ENCODE results near the gene HNRNPUL2.
A peak's percentile ranks its signal among the peaks of the same experiment; 100 is the strongest.

Gene HNRNPUL2

DNA sequence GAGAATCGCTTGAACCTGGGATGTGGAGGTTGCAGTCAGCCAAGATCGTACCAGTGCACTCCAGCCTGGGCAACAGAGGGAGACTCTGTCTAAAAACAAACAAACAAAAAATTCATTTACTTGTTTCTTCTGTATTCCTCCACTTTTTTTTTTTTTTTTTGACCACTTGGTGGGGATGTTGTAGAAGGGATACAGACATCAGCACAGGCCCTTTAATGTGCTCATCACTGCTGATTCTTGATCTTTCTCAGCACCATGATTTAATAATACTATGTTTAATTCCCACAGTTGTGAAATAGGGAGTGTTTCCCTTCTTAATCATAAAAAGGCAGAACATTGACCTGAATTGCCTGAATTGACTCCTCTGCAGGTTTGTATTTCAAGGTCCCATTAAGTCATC is 5.6 kb upstream of the HNRNPUL2 start:
- H3K4me3 ChIP-seq (ENCODE audit: low read depth, low read length): no peak overlapping the region
- TF ChIP-seq, protein P1, sequence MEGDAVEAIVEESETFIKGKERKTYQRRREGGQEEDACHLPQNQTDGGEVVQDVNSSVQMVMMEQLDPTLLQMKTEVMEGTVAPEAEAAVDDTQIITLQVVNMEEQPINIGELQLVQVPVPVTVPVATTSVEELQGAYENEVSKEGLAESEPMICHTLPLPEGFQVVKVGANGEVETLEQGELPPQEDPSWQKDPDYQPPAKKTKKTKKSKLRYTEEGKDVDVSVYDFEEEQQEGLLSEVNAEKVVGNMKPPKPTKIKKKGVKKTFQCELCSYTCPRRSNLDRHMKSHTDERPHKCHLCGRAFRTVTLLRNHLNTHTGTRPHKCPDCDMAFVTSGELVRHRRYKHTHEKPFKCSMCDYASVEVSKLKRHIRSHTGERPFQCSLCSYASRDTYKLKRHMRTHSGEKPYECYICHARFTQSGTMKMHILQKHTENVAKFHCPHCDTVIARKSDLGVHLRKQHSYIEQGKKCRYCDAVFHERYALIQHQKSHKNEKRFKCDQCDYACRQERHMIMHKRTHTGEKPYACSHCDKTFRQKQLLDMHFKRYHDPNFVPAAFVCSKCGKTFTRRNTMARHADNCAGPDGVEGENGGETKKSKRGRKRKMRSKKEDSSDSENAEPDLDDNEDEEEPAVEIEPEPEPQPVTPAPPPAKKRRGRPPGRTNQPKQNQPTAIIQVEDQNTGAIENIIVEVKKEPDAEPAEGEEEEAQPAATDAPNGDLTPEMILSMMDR (IDR thresholded peaks at IDR 0.05; ENCODE audit: low read depth, low read length): no peak

DNA sequence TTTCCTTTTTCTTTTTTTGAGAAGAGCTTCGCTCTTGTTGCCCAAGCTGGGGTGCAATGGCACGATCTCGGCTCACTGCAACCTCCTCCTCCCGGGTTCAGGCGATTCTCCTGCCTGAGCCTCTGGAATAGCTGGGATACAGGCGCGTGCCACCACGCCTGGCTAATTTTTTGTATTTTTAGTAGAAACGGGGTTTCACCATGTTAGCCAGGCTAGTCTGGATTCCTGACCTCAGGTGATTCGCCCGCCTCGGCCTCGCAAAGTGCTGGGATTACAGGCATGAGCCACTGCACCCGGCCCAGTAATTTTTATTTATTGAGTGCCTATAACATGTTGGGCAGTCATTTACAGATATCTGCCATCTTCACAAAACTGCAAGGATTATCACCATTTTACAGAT is 2.8 kb upstream of the HNRNPUL2 start:
- H3K4me3 ChIP-seq (ENCODE audit: low read depth, low read length): peak overlapping the region; percentile 83

DNA sequence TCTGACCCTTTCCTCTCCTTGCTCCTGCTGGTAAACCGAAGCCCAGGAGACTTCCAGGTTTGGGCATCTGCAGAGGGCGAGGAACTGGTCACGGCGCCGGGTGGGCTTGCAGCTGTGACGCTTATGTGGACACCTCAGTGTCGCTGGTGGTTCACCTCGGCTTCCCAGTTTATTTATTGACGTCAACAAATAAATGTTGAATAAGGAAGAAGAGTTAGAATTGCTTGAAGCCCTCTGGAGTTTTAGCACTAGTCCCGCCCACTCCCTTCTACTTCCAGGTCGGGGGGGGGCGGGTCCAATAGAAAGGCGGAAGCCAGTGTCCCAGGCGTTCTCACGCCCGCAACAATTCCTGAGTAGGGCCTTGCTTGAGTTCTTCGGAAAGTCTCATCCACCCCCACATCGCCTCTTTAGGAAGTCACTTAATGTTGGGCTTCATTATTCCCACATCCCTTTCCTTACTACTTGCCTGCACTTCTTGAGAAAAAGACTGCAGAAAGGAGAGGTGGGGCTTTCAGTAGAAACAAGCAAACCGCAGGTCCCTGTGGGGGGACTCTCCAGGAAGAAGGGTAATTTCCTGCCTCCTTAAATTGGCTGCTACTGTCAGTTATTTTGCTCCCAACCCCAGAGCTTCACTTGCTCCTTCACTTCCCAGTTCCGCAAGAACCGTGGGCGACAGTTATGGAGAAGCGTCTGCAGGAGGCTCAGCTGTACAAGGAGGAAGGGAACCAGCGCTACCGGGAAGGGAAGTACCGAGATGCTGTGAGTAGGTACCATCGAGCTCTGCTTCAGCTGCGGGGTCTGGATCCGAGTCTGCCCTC is 1.1 kb upstream of the HNRNPUL2 start, which contains the start of gene TTC9C:
TSS of gene TTC9C (plus strand) at position 316 of the 818 bp plus-strand sequence. CDS start at position 679, 363 bp downstream.
- H3K4me3 ChIP-seq (ENCODE audit: low read depth, low read length): peak within 1 kb of the TSS; percentile 83
- TF ChIP-seq, protein P1 (IDR thresholded peaks at IDR 0.05; ENCODE audit: low read depth, low read length): no peak

DNA sequence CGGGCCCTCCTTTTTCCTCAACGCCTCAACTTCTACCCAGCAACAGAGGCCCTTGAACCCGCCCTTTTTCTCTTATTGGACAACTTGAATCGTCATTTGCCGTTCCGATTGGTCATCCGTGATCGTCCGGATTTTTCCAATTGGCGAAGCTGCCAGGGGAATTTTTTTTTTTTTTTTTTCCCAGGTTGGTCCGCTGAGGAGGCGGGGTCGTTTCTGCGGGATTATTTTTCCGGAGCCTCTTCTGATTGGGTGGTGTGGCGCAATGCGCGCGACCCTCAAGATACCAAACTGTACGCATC is 564 bp upstream of the HNRNPUL2 start:
- H3K4me3 ChIP-seq (ENCODE audit: low read depth, low read length): peak overlapping the region; percentile 83
- TF ChIP-seq, protein P1 (IDR thresholded peaks at IDR 0.05; ENCODE audit: low read depth, low read length): no peak

DNA sequence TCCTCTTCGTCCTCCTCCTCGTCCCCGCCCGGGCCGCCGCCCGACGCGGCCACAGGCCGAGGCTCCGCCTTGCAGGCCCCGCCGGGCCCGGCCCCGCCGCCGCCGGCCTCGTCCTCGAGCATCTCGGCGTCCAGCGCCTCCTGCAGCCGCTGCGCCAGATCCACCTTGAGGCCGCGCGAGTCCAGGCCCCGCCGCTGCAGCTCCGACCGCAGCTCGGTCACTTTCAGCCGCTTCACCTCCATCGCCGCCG is 417 bp downstream of the HNRNPUL2 start:
- TF ChIP-seq, protein P1 (IDR thresholded peaks at IDR 0.05; ENCODE audit: low read depth, low read length): no peak

DNA sequence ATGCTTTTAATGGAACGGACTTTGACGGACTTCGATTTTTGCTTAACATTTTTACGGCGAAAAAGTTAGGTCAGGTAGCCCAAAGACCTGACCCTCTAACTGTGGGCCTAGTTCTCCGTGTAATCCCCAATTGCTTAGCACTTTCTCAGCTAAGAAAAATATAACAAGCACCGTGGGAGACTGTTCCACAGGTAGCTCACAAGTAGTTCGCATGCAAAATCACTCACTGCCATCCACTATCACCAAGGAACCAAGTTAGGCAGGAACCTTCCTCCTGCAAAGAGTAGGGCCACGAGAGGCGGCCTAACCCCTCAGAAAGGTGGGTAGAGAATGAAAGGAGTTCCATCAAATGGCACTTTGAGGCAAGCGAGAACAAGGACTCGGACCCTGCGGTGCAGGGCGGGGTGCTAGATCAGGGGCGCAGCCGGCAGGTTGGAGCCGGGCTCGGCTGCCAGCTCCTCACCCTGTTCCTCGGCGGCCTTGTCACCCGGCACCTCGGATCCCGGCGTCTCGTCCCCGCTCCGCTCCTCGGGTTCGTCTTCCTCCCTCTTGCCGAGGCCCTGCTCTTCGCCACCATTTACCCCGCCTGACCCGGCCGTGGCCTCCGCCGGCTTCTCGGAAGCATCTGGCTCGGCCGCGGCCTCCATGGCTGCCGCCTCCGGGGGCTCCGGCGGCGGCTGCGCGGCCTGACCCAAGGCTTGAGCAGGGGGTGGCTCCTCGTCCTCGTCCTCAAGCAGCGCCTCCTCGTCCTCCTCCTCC is 922 bp downstream of the HNRNPUL2 start:
- TF ChIP-seq, protein P1 (IDR thresholded peaks at IDR 0.05; ENCODE audit: low read depth, low read length): no peak
- H3K4me3 ChIP-seq (ENCODE audit: low read depth, low read length): peak overlapping the region; percentile 83

More for the DNA sequence above, 417 bp downstream of the HNRNPUL2 start:
- peak overlapping the region; percentile 83 for H3K4me3 ChIP-seq (ENCODE audit: low read depth, low read length)

DNA sequence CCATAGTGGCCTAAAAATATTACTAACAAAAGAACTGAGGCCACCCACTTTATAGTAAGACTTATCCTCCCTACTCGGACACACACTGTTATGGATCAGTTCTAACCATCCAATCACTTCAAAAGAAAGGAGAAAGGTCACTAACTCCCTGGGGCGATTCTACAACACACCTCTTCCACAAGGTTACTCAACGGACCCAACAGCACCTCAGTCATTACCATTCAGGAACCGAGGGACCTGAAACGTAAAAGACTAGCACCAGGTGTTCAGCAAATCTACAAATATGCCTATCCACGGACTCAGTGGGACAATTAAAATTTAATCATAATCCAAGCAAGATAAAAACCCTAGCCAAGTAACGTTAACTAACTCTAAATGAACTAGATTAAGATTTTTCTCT is 1.6 kb downstream of the HNRNPUL2 start:
- TF ChIP-seq, protein P1 (IDR thresholded peaks at IDR 0.05; ENCODE audit: low read depth, low read length): no peak
- H3K4me3 ChIP-seq (ENCODE audit: low read depth, low read length): peak overlapping the region; percentile 83

Data from WI38 (cell line).